SW480 (cell line): ENCODE measurements around the gene FOXF1.

Source experiments
- DNase-seq: peaks from one replicate; pipeline ENCODE4 v3.0.0-alpha.2; 2016; ENCODE audit warnings: low spot score

Gene FOXF1

DNA sequence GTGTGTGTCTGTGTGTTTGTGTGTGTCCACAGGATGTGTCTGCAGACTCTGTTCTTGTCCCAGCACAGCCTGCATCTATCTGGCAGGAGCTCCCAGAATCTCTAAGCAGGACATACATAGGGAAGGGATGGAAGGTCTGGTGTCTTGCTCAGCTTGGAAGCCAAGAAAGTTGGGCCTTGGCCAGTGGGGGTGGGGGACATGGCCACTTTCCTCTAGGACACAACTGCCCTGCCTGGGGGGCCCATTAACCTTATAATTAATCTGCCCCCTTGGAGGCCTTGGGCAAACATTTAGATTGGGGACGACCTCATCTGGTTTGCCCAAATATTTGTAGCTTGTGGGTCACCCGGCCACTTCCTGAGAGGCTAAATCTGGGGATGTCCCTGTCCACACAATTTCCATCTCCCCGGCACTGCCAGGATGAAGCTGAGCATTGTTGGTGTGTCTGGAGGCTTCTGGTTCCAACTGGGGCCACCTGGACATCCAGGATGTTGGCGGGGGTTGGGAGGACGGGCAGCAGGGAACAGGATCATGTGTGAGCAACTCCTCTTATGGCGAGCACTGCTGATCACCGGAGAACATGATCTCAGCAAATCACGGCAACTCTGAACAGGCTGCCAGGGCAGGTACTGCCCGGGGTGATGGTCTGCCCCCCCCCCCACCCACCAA lies 17.2 kb upstream of the FOXF1 start:
- no peak for DNase-seq

DNA sequence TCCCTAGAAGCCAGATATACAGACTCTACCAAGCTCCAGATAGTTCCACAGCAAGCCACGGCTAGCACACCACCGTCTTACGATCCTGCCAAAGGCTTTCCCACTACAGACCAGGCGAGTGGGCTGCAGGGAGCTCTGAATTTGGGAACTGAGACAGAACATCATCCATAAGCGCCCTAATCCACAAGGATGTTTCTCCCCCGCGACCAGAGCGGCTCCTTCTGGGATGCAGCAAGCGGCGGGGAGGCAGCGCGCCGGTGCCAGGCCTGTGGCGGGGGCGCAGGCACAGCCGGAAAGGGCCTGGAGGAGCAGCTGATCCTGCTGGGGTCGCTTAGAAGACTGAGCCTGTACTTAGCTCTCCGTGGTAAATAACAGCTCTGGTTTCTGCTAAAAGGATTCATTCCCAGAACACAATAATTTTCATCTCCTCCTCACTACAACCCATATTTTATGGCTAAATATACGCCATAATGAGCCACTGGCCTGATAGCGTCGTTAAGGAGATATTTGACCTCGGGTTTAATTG lies 16.2 kb upstream of the FOXF1 start:
- no peak for DNase-seq

DNA sequence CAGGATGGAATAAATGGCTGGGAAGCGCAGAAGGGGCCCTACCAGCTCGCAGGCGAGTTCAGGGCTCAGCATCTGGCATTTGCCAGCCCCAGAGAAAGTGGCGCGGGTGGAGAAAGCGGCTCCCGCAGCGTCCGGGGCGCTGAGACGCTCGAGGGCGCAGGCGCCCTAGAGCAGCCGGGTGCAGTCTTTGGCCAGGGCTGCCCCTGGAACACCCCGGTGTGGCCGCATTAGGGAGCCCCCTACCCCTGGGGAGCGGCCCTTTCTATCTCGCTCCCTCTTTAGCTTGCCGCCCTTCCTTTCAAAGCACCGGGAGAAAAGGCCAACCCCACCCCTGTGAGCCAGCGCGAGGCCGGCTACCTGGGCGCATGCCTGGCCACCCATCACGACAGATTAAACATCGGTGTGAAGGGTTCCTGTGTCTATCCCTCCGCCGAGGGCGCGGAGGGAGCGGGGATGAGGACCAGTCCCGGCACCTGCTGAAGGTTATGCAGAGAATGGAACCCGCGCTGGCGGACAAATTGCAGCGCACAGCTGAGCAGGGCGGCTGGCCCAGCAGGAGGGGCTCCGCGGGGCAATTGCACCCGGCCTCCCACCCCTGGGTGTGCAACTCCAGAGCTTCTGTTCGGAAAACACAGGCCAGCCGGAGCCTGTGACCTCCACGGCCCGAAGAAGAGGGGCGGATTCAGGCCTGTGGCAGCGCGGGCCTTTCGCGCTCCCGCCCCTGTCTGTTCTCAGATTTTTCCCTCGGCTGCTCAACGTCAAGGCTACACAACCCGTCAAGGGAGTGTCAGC lies 15.6 kb upstream of the FOXF1 start:
- DNase-seq, result no peak

DNA sequence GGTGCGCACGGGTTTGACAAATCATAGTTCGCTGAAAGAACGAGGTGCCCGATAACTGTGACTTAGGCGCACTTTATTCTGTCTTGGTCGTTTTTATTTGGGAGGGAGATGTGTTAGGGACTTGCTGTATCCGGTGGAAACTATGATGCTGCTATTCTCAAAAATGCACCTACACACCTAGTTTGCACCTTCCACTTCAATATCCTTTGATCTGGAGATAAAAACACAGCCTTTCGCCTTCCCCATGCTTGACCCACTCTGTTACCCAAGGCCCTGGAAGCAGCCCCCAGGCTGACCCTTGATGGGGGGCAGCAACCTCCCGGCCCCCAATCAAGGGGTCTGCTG lies 15.0 kb upstream of the FOXF1 start:
- DNase-seq, result no peak

DNA sequence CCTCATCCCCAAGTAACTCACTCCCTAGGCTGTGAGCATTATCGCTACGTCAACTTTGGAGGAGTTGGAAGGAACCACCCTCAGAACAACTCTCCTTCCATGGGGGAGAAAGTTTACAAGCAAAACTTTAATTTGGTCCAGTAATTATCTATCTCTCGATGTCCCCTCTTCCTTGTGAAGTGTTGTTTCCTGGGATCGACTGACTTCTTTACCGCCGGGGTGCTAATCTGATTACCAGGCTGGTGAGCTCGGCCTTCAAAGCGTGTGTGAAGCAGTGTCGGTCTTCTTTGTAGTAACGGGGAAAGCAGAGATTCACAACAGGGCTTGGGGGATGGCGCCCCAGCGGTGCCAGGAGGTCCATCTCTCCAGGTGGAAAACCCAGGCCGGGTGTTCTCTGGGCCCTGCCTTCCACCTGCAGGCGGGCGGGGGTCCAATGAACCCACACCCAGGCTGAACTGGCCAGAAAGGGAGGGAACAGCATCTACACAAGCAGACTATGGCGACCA lies 14.5 kb upstream of the FOXF1 start:
- no peak for DNase-seq

DNA sequence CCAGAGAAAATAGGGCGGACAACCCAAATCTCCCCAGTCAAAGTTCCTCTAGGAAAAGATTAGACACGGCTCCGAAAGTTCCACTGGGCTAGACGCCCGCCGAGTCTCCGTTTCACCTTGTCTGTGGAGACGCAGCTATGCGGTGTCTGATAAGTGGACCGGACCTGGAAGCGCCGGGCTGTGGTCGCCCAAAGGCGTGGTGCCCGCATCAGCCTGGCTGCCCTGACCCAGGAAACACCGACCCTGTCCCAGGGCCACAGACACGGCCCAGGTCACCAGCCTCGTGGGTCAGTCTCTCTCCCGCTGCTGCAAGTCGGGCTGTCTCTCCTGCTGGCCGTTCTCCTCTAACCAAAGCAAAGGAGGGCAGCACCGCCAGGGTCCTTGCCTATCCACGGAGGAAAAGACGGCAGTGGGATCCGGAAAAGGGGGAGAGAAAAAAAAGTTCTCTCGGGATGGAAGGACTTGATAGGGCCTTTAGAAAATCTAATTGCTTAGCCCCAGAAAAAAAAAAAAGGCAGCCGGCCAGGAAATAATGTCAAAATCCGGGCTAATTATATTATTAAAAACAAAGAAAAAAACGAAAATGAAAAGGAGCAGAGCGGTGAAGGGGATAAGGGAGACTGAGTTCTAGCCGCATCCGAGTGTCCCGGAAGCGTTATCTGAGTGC lies 13.9 kb upstream of the FOXF1 start:
- DNase-seq, result no peak

DNA sequence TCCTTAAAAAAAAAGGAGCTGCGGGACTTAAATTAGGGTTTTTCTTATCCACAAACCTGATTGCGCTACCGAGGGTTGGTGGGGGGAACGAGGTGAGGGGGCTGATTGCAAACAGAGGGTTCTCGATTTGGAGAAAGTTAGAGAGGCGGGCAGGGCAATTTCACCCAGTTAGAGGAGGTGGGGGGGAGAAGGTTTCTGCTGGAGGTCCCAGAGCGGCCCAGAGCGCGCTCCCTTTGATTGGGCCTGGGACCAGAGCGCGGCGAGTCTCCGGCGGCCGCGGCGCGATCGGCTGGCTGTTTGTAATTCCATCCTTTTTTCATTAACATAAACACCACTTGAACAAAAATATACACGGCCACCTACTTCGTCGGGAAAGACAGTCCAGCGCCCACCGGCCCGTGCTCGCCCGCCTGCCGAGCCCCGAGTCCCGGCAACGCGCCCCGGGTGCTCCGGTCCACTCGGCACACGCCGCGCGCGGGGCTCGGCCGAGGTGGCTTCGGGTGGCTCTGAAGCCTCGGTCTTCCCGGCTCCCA lies 13.3 kb upstream of the FOXF1 start:
- DNase-seq, result no peak

DNA sequence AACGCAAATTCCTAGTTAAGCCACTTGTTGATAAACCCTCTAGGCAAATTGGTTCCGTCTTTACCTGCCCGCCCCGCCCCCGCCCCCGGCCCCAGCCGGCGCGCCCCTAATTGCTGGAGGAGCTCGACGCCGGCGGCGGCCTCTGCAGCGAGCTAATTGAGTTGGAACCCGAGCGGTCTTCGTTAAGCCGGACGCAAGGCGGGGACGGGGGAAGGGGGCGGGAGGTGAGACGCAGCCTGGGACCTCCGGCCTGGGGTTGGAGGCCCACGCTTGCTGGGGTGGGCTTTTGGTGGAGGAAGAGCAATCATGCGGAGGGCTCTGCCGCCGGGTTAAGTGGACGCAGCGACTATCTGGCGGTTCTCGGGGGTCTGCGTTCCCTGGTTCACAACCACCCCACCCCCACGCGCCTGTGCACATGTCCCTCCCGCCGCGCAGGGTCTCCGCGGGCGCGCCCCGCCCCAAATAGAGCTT lies 12.7 kb upstream of the FOXF1 start:
- no peak for DNase-seq

DNA sequence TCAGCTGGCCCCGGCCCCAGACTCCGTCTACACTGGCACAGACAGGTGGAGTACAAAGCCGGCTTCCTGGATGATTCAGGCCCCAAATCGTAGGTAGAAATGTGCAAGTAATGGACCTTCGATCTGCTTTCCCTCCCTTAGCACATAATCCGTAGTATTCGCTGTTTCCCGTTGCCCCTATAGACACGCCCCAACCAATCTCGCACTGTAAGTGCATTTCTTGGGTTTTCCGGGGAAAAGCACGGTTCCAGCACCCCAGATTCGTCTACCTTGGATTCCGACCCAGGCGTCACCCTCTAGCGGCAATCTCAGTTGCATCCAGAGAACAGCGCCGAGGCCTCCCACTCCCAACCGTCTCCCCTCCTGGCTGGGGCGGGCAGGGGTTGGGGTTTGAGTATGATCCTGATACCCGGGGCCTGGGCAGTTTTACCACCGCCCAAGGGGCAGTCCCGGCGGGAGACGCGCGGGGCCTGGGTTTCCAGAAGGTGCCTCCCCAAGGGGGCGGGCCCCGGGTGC lies 12.1 kb upstream of the FOXF1 start:
- no peak for DNase-seq

DNA sequence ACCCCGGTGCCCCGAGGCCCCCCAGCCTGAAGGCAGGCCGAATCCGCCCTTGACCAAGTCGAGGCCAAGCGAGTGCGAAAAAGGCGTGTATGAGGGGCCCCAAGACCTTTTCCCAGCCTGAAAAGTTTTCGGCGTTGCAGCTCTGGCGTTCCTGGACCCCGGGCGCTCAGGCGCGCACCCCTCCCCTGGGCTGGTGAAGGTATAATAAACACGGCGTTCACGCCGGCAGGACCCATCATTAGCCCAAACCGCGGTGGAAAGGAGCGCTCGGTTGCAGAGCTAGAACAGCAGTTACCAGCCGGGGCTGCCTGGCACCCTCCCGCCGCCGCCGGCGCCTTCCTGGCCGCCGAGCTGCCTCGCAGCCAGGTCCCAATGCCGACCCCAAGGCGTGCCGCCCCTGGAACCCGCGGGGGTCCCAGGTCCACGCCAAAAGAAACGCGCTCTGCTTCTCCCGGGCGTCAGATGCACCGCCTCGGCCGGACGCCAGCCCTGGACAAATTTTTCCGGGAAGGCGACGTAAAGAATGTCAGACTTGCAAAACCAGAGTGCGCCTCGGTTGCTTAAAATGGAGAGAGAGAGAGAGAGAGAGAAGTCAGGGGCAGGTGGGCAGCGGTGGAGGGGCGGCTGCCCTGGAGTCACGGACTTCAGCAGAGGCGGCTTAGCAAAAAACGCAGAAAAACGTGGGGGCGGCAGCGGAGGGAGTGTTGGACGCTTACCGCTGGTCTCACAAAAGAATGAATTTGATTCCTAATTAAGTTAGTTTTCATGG lies 11.5 kb upstream of the FOXF1 start:
- no peak for DNase-seq

DNA sequence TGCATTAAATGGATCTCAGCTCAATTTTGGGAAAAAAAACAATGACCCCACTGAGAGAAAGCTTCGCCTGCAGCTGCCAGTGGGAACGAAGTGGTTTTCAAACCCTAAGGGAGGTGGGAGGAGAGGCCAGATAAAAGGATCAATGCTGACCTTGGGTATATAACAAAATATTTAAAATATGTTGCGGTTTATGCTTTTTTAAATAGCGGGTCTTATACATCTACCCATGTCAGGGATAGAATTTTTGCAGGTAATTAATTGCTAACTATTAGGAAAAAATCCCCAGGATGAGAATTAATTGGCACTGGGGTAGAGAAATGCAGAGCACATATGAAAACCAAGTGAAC lies 10.9 kb upstream of the FOXF1 start:
- no peak for DNase-seq

DNA sequence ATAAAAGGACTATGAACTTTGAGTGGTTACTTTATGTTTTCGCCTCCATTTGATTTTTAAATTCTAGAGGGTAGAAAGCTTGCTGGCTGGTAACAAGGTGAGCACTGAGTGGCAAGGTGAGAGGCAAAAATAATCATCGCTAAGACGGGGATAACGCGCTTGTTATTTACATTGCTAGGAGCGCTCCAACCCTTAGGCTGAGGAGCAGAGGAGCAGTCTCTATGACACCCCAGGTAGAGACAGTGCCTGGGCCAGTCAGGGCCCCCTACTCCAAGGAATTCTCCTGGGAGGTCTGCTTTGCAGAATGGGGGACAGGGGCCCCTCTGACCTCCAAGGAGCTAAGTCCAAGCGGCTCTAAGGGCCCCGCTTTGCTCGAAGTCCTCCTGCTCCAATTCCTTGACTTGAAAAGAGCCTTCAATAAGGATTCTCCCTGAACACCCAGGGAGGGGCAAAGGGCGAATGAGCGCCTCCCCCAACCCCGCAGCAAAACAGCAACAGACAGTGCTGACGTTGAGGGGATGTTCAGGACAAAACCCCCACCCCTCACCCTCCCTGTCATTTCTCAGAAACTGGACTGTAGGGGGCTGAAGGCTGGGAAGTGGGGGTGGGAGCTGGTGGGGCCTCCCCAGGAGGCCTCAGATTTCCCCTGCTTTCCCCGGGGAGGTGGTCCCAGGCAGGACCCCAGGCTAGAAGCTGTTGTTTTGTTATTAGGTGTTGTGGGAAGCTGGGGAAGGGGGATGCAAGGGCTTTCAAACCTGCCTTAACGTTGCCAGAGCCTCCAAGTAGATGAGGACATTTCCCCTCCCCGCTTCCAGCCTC lies 10.2 kb upstream of the FOXF1 start:
- no peak for DNase-seq

DNA sequence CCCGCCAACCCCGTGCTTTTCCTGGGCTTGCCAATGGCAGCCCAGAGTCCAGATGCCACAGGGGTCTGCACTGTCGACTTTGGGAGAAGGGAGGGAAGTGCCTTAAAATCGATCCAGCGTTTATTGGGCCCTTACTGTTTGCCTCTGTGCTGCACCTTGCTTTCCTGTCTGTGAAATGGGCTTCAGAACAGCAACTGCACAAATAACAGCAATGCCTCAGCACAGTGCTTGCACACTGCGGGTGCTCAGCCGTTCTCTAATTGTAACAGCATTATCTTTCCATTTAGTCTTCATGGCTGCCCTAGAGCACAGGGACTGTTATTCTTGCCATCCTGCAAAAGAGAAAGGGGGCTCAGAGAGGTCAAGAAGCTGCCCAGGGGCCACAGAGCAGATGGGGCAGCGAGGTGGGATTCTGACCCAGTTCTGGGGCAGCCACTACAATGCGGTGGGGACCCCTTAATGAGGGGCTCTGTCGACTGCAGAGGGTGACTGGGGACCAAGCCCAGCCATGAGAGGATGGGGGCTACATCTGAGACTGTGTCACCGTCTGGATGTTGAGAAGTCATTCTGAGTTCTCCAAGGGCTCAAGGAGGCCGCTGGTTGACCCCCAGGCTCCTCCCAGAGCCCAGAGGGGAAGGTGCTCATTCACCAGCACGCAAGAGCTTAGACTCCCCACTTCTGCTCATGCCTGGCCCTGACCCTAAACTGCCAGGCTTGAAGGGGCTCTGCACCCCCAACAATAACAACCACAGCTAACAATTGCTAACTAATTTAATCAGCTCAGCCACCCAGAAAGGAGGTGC lies 9.4 kb upstream of the FOXF1 start:
- no peak for DNase-seq

DNA sequence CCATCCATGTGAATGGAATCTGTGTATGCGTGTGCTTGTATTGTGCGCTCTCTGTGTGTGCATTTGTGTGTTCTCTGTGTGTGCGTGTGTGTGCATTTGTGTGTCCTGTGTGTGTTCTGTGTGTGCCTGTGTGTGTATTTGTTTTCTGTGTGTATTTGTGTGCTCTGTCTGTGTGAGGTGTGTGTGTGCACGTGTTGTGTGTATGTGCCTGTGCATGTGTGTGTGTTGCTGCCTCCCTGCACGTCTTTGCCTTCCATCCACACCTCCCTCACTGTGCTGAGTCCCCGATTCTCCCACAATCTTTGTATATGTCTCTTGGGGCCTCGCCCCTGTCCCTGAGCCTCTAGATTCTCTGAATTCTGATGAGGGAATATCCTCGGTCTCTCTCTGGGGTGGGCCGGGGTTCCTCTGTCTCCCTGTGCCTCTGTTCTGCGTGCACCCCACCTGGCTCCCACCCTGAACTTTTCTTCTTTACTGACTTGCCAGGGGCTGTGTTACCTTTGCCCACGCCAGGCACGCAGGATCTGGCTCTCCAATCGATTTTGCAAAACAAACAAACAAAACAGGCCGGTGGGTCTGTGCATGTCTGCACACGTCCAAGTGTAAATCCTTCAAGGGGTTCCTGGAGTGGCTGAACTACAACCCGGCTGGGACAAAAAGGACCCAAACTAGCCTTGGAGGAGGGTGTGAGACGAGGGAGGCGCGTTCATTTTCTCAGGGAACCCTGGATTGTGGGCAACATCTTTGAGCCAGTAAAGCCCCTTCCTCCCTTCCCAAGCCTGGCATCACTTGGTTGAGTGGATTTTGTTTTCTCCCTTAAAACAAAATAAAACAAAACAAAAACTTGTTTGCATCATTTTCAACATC lies 8.1 kb upstream of the FOXF1 start:
- no peak for DNase-seq

DNA sequence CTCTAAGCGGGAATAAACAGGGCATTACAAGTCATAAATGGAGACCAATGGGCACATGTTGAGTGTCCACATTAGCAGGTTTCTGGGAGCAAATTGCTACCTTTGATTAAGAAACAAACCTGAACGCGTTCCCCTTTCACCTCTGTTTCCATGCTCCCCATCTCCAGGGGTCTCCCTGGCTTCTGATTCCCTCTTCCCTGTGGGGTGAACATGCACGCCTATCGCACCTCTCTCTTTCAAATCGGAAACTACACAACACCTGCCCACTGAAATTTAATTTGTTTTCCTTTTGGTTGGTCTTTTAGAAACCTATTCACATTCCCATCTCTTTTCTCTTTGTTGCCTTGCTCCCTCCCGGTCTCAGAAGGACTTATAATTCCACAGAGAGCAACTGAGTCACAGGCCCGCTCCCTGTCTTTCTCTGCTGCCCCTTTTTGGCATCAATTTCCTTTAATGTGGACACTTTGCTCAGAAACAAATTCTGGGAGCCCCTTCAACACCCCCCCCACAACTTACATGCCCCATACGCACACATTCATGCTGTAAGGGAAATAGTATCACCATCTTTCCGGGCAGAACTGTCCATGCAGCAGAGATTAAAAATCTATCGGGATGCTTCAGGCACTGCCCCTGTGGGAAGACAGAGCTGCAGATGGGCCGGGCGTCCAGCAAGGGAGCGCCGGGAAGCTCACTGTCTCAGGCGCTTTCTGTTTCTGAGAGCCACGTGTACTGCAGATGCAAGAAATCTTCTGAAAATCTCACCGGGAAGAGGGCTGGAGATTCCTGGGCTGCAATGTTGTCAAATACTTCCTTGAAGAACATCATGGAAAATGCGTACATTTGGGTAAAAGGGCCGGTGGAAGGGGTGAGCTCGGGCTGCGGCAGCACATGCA lies 7.2 kb upstream of the FOXF1 start:
- DNase-seq, result no peak

DNA sequence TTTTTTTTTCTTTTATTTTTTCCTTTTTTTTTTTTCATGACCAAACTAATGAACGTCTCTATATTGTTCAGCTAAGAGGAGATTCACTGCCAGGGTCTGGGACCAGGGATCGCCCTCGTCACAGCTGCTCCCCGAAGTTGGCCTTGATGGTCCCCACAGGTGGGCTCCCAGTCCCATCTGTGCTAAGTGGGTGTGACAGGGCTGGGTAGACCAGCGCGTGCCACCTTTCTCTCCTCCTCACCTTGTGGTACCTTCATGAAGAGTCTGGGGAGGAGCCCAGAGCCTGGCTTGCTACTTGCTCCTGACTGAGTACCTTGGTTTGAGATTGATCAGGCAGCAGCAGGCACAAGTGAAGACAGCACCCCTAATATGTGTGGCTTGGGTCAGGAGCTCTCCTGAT lies 6.5 kb upstream of the FOXF1 start:
- DNase-seq, result no peak

DNA sequence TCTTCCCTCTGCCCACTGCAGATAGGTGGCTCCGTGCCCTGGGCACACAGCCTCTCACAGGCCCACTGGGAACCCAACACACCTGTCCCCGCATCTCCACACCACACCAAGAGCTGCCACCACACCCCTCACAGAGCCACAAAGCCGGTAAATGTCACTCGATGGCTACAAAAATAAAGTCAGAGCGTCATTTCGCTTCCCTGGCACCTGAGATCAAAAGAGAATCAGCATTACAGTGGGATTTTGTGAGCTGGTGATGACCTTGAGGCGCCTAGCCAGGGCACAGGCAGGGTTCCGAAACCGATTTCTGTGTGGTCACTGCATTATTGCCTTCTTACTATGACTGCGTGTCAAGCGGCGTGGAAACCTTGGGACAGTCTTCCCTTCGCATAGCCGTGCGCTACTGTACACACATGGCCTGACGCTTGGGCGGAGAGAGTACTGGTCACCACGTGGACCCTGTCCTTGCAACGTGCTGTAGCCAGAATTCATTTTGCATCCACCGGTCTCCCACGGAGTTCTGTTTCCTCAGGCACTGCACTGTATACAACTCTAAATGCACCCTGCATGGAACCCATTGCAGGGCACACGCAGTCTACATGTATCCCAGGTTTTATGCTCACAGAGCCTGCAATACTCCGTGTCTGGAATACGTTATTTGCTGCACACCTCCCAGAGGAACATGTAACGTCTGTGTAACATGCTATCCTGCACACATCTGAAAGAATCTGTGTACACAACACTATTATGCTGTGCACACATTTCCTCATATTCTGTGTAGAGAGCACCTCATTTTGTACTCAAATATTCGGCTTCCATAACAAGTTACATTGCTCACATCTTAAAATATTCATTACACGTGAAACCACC lies 5.8 kb upstream of the FOXF1 start:
- DNase-seq, result no peak
